Sigmoid colon (tissue), 7 donors: ENCODE measurements around the gene KRT74. TPM values are rescaled to one million over a fixed set of nuclear protein-coding genes. Genes with fewer than 3 reads are reported as not detected.
A peak's percentile ranks its signal among the peaks of the same experiment; 100 is the strongest.

Experiments
- DNase-seq: peaks from one replicate; pipeline ENCODE4 v3.0.0-alpha.2; 2019
- H3K27ac ChIP-seq, 4 donors: fragments of 200-600 bp; sonication (generic); one replicate each; pipeline ENCODE4 v1.5.1; 2016 to 2019; ENCODE audit warnings: mild to moderate bottlenecking in 1 of 4
- H3K27me3 ChIP-seq, 3 donors: fragments of 200-600 bp; sonication (generic); one replicate each; pipeline ENCODE4 v1.5.1; 2019; ENCODE audit warnings: mild to moderate bottlenecking in 1 of 3
- H3K36me3 ChIP-seq, 4 donors: fragments of 200-600 bp; sonication (generic); one replicate each; pipeline ENCODE4 v1.5.1; 2016 to 2019
- H3K4me1 ChIP-seq, 4 donors: fragments of 200-600 bp; sonication (generic); one replicate each; pipeline ENCODE4 v1.5.1; 2017 to 2019
- H3K4me3 ChIP-seq, 4 donors: fragments of 200-600 bp; sonication (generic); one replicate each; pipeline ENCODE4 v1.5.1; 2017 to 2019; ENCODE audit warnings: mild to moderate bottlenecking in 2 of 4, moderate library complexity in 1 of 4
- H3K9me3 ChIP-seq, 4 donors: fragments of 200-600 bp in 3 of 4; sonication (generic) in 3 of 4; one replicate each; pipeline versions ENCODE4 v1.5.1 to v1.6.1; 2013 to 2019
- EP300 ChIP-seq, 4 donors: sonication (generic); formaldehyde crosslinking; IDR thresholded peaks; one replicate each; pipeline ENCODE4 v1.6.1; 2017; ENCODE audit warnings: antibody characterized with exemption in 4 of 4
- POLR2A ChIP-seq, 2 donors: fragments of 450-650 bp; IDR thresholded peaks; one replicate each; pipeline ENCODE4 v1.6.1; 2016; ENCODE audit warnings: antibody characterized with exemption in 2 of 2, mild to moderate bottlenecking in 2 of 2, moderate library complexity in 2 of 2
- POLR2AphosphoS5 ChIP-seq, 4 donors: sonication (generic); formaldehyde crosslinking; IDR thresholded peaks; one replicate each; pipeline ENCODE4 v1.6.1; 2017; ENCODE audit warnings: antibody characterized with exemption in 4 of 4
- WGBS, 2 donors: extraction: QIAGEN DNeasy Blood & Tissue Kit; methylation state at CpG; one replicate each; pipeline ENCODE4 v1.1.7; 2013; 5-methylcytosine and 5-hydroxymethylcytosine counted together
- intact Hi-C: fragments of 100-400 bp; cut with DNase I; formaldehyde crosslinking; loops from one replicate; pipeline ENCODE4 v1.15.1; 2023
- polyA plus RNA-seq, 3 donors: library from polyadenylated mRNA; stranded (reverse); fragments of 200-250 nt; gene quantifications; one replicate each; pipeline ENCODE4 v1.2.3, GENCODE V29; 2013
- total RNA-seq, 4 donors: library from RNA; depleted of rRNA; stranded (reverse); fragments of >200 nt; gene quantifications; one replicate each; pipeline ENCODE4 v1.1.0, GENCODE V29; 2016
- TF ChIP-seq, protein P1 (sequence below), 4 experiments: fragments of 450-650 bp in 3 of 4; fragments of 200-600 bp in 1 of 4; IDR thresholded peaks; one replicate each; pipeline ENCODE4 v1.5.1; 2016 to 2019; ENCODE audit warnings: antibody characterized with exemption in 4 of 4, mild to moderate bottlenecking in 3 of 4, moderate library complexity in 2 of 4
- donor health status: healthy with polysubstance abuse.
- donor health status: Bipolar disorder and iron deficiency.
- donor health status: healthy.

The KRT74 gene
- total and polyA plus RNA-seq, 7 donors: not detected

DNA sequence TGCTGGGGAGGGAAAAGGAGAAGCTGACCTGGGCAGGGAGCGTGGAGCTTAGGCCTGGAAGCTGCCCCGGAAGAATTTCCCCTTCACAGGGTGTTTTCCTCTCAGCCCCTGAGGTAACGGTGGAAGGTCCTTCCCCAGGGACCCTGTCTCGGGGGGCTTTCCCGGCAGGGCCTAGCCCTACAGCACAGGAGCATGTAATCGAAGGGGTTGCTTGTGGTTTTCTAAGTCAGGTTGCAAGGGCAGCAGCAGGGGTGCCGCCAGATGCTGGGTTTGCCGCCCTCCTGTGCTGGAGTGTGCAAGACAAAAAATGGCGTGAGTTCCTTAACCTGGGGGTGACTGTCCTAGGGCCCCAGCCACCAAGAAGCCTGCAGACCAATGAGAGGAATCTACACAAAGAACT is 1.6 kb upstream of the KRT74 start:
- Histone ChIP-seq H3K27ac (no peak overlapping the region), H3K27me3 (no peaks in the 10 kb centered on the region), H3K9me3 (no peaks in the 10 kb centered on the region), H3K4me1 (no peaks in the 10 kb centered on the region), H3K4me3 (no peak overlapping the region), H3K36me3 (no peaks in the 10 kb centered on the region)
- DNase-seq: peak; percentile 24
- 86 to 93% methylated on average over 9 of the region's 9 CpGs for WGBS, 2 donors
- TF ChIP-seq, protein P1, sequence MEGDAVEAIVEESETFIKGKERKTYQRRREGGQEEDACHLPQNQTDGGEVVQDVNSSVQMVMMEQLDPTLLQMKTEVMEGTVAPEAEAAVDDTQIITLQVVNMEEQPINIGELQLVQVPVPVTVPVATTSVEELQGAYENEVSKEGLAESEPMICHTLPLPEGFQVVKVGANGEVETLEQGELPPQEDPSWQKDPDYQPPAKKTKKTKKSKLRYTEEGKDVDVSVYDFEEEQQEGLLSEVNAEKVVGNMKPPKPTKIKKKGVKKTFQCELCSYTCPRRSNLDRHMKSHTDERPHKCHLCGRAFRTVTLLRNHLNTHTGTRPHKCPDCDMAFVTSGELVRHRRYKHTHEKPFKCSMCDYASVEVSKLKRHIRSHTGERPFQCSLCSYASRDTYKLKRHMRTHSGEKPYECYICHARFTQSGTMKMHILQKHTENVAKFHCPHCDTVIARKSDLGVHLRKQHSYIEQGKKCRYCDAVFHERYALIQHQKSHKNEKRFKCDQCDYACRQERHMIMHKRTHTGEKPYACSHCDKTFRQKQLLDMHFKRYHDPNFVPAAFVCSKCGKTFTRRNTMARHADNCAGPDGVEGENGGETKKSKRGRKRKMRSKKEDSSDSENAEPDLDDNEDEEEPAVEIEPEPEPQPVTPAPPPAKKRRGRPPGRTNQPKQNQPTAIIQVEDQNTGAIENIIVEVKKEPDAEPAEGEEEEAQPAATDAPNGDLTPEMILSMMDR (IDR thresholded peaks at IDR 0.05): no peak
- TF ChIP-seq EP300 (IDR thresholded peaks at IDR 0.05) (no peak), POLR2A (IDR thresholded peaks at IDR 0.05) (no peak), POLR2AphosphoS5 (IDR thresholded peaks at IDR 0.05) (no peak)
- intact Hi-C loops: loop anchor here (10.0 kb wide), 1 partner anchor 400 kb away; no protein-coding TSS in a partner anchor

DNA sequence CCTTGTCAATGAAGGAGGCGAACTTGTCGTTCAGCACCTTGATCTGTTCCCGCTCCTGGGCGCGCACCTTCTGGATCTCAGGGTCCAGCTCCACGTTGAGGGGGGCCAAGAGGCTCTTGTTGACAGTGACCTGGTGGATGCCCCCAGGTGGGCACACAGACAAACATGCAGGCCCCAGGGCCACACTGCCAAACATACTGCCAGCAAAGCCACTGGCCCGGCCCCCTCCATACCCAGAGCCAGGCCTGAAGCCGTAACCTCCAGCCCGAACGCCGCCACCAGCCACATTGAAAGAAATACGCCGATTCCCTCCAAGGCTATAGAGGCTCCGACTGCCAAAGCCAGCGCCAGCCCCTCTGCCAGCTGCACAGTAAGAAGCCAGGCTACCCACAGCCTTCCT is 337 bp downstream of the KRT74 start:
- no peaks in the 10 kb centered on the region for H3K27me3 ChIP-seq
- intact Hi-C loops: loop anchor here (10.0 kb wide), 1 partner anchor 401 kb away; no protein-coding TSS in a partner anchor
- 90 to 93% methylated on average over 15 of the region's 15 CpGs for WGBS, 2 donors
- DNase-seq: peak; percentile 38
- H3K36me3 ChIP-seq: no peaks in the 10 kb centered on the region
- no peaks in the 10 kb centered on the region for H3K9me3 ChIP-seq
- no peaks in the 10 kb centered on the region for H3K4me1 ChIP-seq
- H3K4me3 ChIP-seq: no peak overlapping the region
- no peak for TF ChIP-seq POLR2A (IDR thresholded peaks at IDR 0.05)
- TF ChIP-seq EP300 (IDR thresholded peaks at IDR 0.05): no peak
- TF ChIP-seq, protein P1 (IDR thresholded peaks at IDR 0.05): no peak
- no peak for TF ChIP-seq POLR2AphosphoS5 (IDR thresholded peaks at IDR 0.05)
- H3K27ac ChIP-seq: no peak overlapping the region

DNA sequence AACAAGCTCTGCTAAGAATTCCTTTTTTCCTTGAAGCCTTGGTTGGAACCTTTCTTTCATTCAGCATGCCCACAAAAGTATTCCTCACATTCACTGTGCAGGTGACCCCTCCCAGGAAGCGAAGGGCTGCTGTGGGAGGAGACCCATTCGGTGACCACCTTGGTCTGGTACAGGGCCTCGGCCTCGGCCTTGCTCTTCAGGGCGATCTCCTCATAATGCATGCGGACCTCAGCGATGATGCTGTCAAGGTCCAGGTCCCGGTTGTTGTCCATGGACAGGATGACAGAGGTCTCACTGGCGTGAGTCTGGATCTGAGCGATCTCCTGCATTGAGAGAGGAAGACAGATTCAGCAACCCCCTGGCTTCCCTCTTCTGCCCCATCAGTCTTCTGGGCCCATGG is 3.1 kb downstream of the KRT74 start:
- Histone ChIP-seq H3K27ac (no peak overlapping the region), H3K27me3 (no peaks in the 10 kb centered on the region), H3K4me3 (no peak overlapping the region), H3K36me3 (no peaks in the 10 kb centered on the region), H3K9me3 (no peaks in the 10 kb centered on the region), H3K4me1 (no peaks in the 10 kb centered on the region)
- TF ChIP-seq POLR2A (IDR thresholded peaks at IDR 0.05) (no peak), POLR2AphosphoS5 (IDR thresholded peaks at IDR 0.05) (no peak), EP300 (IDR thresholded peaks at IDR 0.05) (no peak)
- TF ChIP-seq, protein P1 (IDR thresholded peaks at IDR 0.05): no peak
- no peak for DNase-seq
- intact Hi-C loops: loop anchor here (10.0 kb wide), 1 partner anchor 404 kb away; no protein-coding TSS in a partner anchor
- 93% methylated on average over 10 of the region's 10 CpGs for WGBS, 2 donors

DNA sequence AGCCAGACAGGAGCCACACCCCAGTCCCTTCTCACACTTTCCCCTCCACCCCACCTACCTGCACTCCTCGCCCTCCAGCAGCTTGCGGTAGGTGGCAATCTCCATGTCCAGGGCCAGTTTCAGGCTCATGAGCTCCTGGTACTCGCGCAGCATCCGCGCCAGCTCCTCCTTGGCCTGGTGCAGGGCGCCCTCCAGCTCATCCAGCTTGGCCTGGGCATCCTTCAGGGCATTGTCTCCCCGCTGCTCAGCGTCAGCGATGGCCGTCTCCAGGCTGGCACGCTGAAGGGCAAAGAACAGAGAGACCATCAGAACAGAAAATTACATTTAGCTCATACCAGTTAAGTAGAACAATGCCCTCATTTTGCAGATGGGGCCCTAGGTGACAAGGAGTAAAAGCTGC is 5.5 kb downstream of the KRT74 start:
- Histone ChIP-seq H3K9me3 (no peaks in the 10 kb centered on the region), H3K27ac (no peak overlapping the region), H3K27me3 (no peaks in the 10 kb centered on the region), H3K4me3 (no peak overlapping the region), H3K36me3 (no peaks in the 10 kb centered on the region), H3K4me1 (no peaks in the 10 kb centered on the region)
- no peak for DNase-seq
- TF ChIP-seq POLR2A (IDR thresholded peaks at IDR 0.05) (no peak), EP300 (IDR thresholded peaks at IDR 0.05) (no peak), POLR2AphosphoS5 (IDR thresholded peaks at IDR 0.05) (no peak)
- TF ChIP-seq, protein P1 (IDR thresholded peaks at IDR 0.05): no peak
- WGBS, 2 donors: 83 to 85% methylated on average over 12 of the region's 12 CpGs
- intact Hi-C loops: no loop called here

DNA sequence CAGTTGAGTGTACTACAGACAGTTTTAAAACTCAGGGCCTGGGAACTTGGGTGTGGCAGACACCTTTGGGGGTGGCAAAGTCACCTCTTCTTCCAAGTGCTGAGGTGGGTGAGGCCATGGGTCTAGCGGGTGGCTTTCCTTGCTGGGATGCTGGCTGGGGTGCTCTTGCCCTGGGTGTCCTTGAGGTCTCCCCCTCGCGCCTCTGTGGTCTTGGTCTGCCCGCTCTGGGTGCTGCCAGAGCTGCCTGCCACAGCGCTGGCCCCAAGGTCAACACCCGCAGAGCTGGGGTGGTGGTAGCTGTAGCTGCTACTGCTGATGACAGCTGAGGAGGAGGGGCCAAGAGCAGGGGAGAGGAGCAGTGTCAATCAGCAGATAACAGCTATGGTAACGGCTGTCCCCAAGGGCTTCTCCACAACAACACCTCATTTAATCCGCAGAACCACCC is 6.8 kb downstream of the KRT74 start:
- no peak for TF ChIP-seq EP300 (IDR thresholded peaks at IDR 0.05)
- TF ChIP-seq, protein P1 (IDR thresholded peaks at IDR 0.05): no peak
- TF ChIP-seq POLR2AphosphoS5 (IDR thresholded peaks at IDR 0.05): no peak
- TF ChIP-seq POLR2A (IDR thresholded peaks at IDR 0.05): no peak
- no peaks in the 10 kb centered on the region for H3K36me3 ChIP-seq
- intact Hi-C loops: no loop called here
- no peaks in the 10 kb centered on the region for H3K4me1 ChIP-seq
- no peaks in the 10 kb centered on the region for H3K27me3 ChIP-seq
- H3K9me3 ChIP-seq: no peaks in the 10 kb centered on the region
- DNase-seq: no peak
- H3K27ac ChIP-seq: no peak overlapping the region
- 54 to 70% methylated on average over 8 of the region's 8 CpGs for WGBS, 2 donors
- H3K4me3 ChIP-seq: no peak overlapping the region
